Liver (tissue), 9 donors: ENCODE data around the gene LGALS12. TPM values are rescaled to one million over a fixed set of nuclear protein-coding genes. Genes with fewer than 3 reads are reported as not detected.

Experiments
- DNase-seq: peaks from one replicate; pipeline ENCODE4 v3.0.0-alpha.2; 2017; ENCODE audit warnings: low spot score
- H3K27ac ChIP-seq, 2 donors: one replicate each; pipeline ENCODE4 v1.7.0; 2013; ENCODE audit warnings: inconsistent platforms in 2 of 2, low read length in 2 of 2, control low read depth in 1 of 2, low read depth in 1 of 2, mild to moderate bottlenecking in 1 of 2
- H3K27me3 ChIP-seq, 4 donors: one replicate each; pipeline versions ENCODE4 v1.6.1 to v1.7.0; 2013; ENCODE audit warnings: low read length in 3 of 4, inconsistent platforms in 1 of 4, mild to moderate bottlenecking in 1 of 4, moderate library complexity in 1 of 4; ENCODE audit not compliant: control insufficient read depth in 4 of 4, insufficient read depth in 4 of 4
- H3K36me3 ChIP-seq, 4 donors: one replicate each; pipeline versions ENCODE4 v1.6.1 to v1.7.0; 2013; ENCODE audit warnings: low read length in 3 of 4, mild to moderate bottlenecking in 3 of 4, low read depth in 1 of 4, moderate library complexity in 1 of 4; ENCODE audit not compliant: control insufficient read depth in 4 of 4, insufficient read depth in 3 of 4
- H3K4me1 ChIP-seq, 4 donors: one replicate each; pipeline versions ENCODE4 v1.6.1 to v1.7.0; 2013; ENCODE audit warnings: low read length in 3 of 4, mild to moderate bottlenecking in 3 of 4, moderate library complexity in 1 of 4; ENCODE audit not compliant: control insufficient read depth in 4 of 4, insufficient read depth in 4 of 4
- H3K4me3 ChIP-seq, 3 donors: one replicate each; pipeline versions ENCODE4 v1.6.1 to v1.7.0; 2013; ENCODE audit warnings: low read length in 3 of 3, control low read depth in 1 of 3, low read depth in 1 of 3, mild to moderate bottlenecking in 1 of 3
- H3K9ac ChIP-seq, 2 donors: one replicate each; pipeline ENCODE4 v1.7.0; 2013; ENCODE audit warnings: low read length in 2 of 2, mild to moderate bottlenecking in 2 of 2, moderate library complexity in 2 of 2, control low read depth in 1 of 2, low read depth in 1 of 2
- H3K9me3 ChIP-seq, 4 donors: one replicate each; pipeline versions ENCODE4 v1.6.1 to v1.7.0; 2013; ENCODE audit warnings: low read length in 3 of 4; ENCODE audit not compliant: control insufficient read depth in 4 of 4
- ATF3 ChIP-seq: IDR thresholded peaks from 2 replicates; pipeline ENCODE4 v1.6.1; 2016; ENCODE audit warnings: antibody characterized with exemption
- CTCF ChIP-seq: fragments of 150-350 bp; IDR thresholded peaks from 2 replicates; pipeline ENCODE4 v1.5.1; 2017; ENCODE audit warnings: improper control_type of control experiment, low read depth, low read length; ENCODE audit not compliant: missing input control
- EGR1 ChIP-seq, 2 donors: IDR thresholded peaks; 2 replicates each; pipeline ENCODE4 v1.6.1; 2016 to 2018; ENCODE audit warnings: antibody characterized with exemption in 2 of 2, low read depth in 2 of 2
- FOXA1 ChIP-seq: IDR thresholded peaks from 2 replicates; pipeline ENCODE4 v1.6.1; 2016; ENCODE audit warnings: antibody characterized with exemption
- GABPA ChIP-seq, 2 donors: IDR thresholded peaks in 1 of 2; conservative IDR thresholded peaks in 1 of 2; 2 replicates each; pipeline ENCODE4 v1.6.1; 2016; ENCODE audit warnings: antibody characterized with exemption in 2 of 2, mild to moderate bottlenecking in 1 of 2, moderate library complexity in 1 of 2
- HNF4A ChIP-seq, 2 donors: conservative IDR thresholded peaks; 2 replicates each; pipeline ENCODE4 v1.6.1; 2016; ENCODE audit warnings: antibody characterized with exemption in 2 of 2, mild to moderate bottlenecking in 2 of 2
- HNF4G ChIP-seq: IDR thresholded peaks from 2 replicates; pipeline ENCODE4 v1.6.1; 2016; ENCODE audit warnings: antibody characterized with exemption
- JUND ChIP-seq, 2 donors: IDR thresholded peaks; 2 replicates each; pipeline ENCODE4 v1.6.1; 2016; ENCODE audit warnings: antibody characterized with exemption in 2 of 2
- MAX ChIP-seq: IDR thresholded peaks from 2 replicates; pipeline ENCODE4 v1.6.1; 2016; ENCODE audit warnings: antibody characterized with exemption
- NR2F2 ChIP-seq: IDR thresholded peaks from 2 replicates; pipeline ENCODE4 v1.6.1; 2016; ENCODE audit warnings: antibody characterized with exemption
- RAD21 ChIP-seq, 2 donors: IDR thresholded peaks; 2 replicates each; pipeline ENCODE4 v1.6.1; 2016; ENCODE audit warnings: antibody characterized with exemption in 2 of 2, mild to moderate bottlenecking in 2 of 2
- RXRA ChIP-seq, 2 donors: IDR thresholded peaks; 2 replicates each; pipeline ENCODE4 v1.6.1; 2017 to 2018; ENCODE audit warnings: antibody characterized with exemption in 2 of 2, mild to moderate bottlenecking in 1 of 2
- SP1 ChIP-seq: IDR thresholded peaks from 2 replicates; pipeline ENCODE4 v1.6.1; 2018; ENCODE audit warnings: antibody characterized with exemption, mild to moderate bottlenecking
- TAF1 ChIP-seq: conservative IDR thresholded peaks from 2 replicates; pipeline ENCODE4 v1.6.1; 2016; ENCODE audit warnings: antibody characterized with exemption, mild to moderate bottlenecking
- YY1 ChIP-seq: IDR thresholded peaks from 2 replicates; pipeline ENCODE4 v1.6.1; 2016; ENCODE audit warnings: antibody characterized with exemption, mild to moderate bottlenecking
- WGBS: extraction: QIAGEN DNeasy Blood & Tissue Kit; methylation state at CpG from one replicate; pipeline ENCODE4 v1.1.7; 2013; 5-methylcytosine and 5-hydroxymethylcytosine counted together
- polyA plus RNA-seq, 2 donors: library from polyadenylated mRNA; stranded (reverse) in 1 of 2; unstranded in 1 of 2; fragments of 200-250 nt in 1 of 2; fragments of >200 nt in 1 of 2; fragmentation: Nextera tagmentation in 1 of 2; extraction: Ambion mirVana in 1 of 2; gene quantifications; one replicate each; pipeline versions ENCODE4 v1.2.1 to v1.2.3, GENCODE V29; 2013 to 2015
- total RNA-seq, 2 donors: library from RNA; depleted of rRNA; stranded (reverse); fragments of >200 nt; gene quantifications; one replicate each; pipeline ENCODE4 v1.2.3, GENCODE V29; 2014
- TF ChIP-seq, protein P1 (sequence below): IDR thresholded peaks from 2 replicates; pipeline ENCODE4 v1.6.1; 2016; ENCODE audit warnings: antibody characterized with exemption
- TF ChIP-seq, protein P2 (sequence below): IDR thresholded peaks from 2 replicates; pipeline ENCODE4 v1.6.1; 2016; ENCODE audit warnings: antibody characterized with exemption, mild to moderate bottlenecking
- donor health status: healthy.
- donor health status: healthy.
- donor health status: healthy.
- donor health status: healthy.
- donor health status: healthy.

Gene LGALS12
- total and polyA plus RNA-seq, 4 donors = 0.03 to 0.98 TPM; not detected in 2

DNA sequence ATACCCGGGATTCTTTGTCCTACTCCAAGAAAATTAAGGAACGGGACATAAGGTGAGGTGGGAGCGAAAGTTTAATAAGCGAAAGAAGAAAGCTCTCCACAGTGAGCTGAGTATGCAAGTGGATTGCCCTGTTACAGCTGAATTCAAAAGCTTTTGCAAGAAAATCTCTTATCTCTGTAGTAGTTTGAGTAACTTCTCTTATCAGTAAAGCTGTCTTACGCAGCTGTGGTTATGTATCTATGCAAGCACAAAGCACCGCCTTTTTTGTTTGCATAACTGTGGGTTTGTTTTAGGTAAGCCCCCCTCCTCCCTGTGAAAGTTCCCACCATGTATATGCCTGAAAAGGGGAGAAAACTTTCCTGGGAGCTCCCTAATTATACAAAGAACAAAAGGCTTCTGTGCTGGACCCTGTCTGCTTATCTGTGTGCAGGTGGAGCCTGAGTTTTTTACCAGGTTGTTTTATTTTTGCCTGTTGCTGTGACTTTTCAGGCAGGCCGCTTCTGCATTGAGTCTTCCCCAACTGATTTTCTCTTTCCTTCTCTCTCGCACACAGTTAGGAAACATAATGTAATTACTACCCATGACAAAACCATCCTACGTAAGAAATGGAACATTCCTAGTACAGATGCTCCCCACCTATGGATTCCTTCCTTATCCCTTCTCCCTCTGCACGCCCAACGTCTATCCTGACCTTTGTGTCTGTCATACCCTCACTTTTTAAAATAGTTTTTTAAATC is 14.1 kb upstream of the LGALS12 start:
- TF ChIP-seq EGR1 (IDR thresholded peaks at IDR 0.05; ENCODE audit: low read depth in 2 of 2) (no peak), YY1 (no peak), TAF1 (no peak), ATF3 (no peak), CTCF (no peak), SP1 (no peak), RAD21 (IDR thresholded peaks at IDR 0.05) (no peak), NR2F2 (no peak), JUND (IDR thresholded peaks at IDR 0.05) (no peak), MAX (no peak), GABPA (IDR thresholded peaks at IDR 0.05 in 1 of 2, conservative IDR thresholded peaks at IDR 0.05 in 1 of 2) (no peak), FOXA1 (no peak), RXRA (IDR thresholded peaks at IDR 0.05) (no peak), HNF4A (conservative IDR thresholded peaks at IDR 0.05) (no peak), HNF4G (no peak)
- TF ChIP-seq, protein P1, sequence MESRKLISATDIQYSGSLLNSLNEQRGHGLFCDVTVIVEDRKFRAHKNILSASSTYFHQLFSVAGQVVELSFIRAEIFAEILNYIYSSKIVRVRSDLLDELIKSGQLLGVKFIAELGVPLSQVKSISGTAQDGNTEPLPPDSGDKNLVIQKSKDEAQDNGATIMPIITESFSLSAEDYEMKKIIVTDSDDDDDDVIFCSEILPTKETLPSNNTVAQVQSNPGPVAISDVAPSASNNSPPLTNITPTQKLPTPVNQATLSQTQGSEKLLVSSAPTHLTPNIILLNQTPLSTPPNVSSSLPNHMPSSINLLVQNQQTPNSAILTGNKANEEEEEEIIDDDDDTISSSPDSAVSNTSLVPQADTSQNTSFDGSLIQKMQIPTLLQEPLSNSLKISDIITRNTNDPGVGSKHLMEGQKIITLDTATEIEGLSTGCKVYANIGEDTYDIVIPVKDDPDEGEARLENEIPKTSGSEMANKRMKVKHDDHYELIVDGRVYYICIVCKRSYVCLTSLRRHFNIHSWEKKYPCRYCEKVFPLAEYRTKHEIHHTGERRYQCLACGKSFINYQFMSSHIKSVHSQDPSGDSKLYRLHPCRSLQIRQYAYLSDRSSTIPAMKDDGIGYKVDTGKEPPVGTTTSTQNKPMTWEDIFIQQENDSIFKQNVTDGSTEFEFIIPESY = no peak
- TF ChIP-seq, protein P2, sequence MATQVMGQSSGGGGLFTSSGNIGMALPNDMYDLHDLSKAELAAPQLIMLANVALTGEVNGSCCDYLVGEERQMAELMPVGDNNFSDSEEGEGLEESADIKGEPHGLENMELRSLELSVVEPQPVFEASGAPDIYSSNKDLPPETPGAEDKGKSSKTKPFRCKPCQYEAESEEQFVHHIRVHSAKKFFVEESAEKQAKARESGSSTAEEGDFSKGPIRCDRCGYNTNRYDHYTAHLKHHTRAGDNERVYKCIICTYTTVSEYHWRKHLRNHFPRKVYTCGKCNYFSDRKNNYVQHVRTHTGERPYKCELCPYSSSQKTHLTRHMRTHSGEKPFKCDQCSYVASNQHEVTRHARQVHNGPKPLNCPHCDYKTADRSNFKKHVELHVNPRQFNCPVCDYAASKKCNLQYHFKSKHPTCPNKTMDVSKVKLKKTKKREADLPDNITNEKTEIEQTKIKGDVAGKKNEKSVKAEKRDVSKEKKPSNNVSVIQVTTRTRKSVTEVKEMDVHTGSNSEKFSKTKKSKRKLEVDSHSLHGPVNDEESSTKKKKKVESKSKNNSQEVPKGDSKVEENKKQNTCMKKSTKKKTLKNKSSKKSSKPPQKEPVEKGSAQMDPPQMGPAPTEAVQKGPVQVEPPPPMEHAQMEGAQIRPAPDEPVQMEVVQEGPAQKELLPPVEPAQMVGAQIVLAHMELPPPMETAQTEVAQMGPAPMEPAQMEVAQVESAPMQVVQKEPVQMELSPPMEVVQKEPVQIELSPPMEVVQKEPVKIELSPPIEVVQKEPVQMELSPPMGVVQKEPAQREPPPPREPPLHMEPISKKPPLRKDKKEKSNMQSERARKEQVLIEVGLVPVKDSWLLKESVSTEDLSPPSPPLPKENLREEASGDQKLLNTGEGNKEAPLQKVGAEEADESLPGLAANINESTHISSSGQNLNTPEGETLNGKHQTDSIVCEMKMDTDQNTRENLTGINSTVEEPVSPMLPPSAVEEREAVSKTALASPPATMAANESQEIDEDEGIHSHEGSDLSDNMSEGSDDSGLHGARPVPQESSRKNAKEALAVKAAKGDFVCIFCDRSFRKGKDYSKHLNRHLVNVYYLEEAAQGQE = no peak
- WGBS = 44% methylated on average over 11 of the region's 11 CpGs
- no peak for DNase-seq
- no peak overlapping the region for H3K27ac ChIP-seq
- no peaks in the 10 kb centered on the region for H3K36me3 ChIP-seq
- H3K9ac ChIP-seq = no peak overlapping the region
- no peaks in the 10 kb centered on the region for H3K9me3 ChIP-seq
- no peaks in the 10 kb centered on the region for H3K27me3 ChIP-seq
- H3K4me1 ChIP-seq = peaks cover 3 to 26% (median 22%) of the 10 kb centered on the region in 4 donors
- peak overlapping the region; percentile 13 to 53 (median 24) for H3K4me3 ChIP-seq
